ENCODE results near the gene VSIG10L. TPM values are rescaled to one million over a fixed set of nuclear protein-coding genes. Genes with fewer than 3 reads are reported as not detected.
A peak's percentile ranks its signal among the peaks of the same experiment; 100 is the strongest.

The VSIG10L gene
- total RNA-seq, 1 donor, result 0.43 TPM

GRCh38 chr19:51365211-51365964, 23.4 kb upstream of the VSIG10L start:
- peak overlapping the region; percentile 93 for H3K4me3 ChIP-seq (ENCODE audit: low read depth, low read length)
- TF ChIP-seq, protein P1, sequence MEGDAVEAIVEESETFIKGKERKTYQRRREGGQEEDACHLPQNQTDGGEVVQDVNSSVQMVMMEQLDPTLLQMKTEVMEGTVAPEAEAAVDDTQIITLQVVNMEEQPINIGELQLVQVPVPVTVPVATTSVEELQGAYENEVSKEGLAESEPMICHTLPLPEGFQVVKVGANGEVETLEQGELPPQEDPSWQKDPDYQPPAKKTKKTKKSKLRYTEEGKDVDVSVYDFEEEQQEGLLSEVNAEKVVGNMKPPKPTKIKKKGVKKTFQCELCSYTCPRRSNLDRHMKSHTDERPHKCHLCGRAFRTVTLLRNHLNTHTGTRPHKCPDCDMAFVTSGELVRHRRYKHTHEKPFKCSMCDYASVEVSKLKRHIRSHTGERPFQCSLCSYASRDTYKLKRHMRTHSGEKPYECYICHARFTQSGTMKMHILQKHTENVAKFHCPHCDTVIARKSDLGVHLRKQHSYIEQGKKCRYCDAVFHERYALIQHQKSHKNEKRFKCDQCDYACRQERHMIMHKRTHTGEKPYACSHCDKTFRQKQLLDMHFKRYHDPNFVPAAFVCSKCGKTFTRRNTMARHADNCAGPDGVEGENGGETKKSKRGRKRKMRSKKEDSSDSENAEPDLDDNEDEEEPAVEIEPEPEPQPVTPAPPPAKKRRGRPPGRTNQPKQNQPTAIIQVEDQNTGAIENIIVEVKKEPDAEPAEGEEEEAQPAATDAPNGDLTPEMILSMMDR (IDR thresholded peaks at IDR 0.05; ENCODE audit: insufficient read depth, low read depth, low read length), result peak; percentile 13
- DNase-seq (ENCODE audit: low read depth), result peak; percentile 32

DNA sequence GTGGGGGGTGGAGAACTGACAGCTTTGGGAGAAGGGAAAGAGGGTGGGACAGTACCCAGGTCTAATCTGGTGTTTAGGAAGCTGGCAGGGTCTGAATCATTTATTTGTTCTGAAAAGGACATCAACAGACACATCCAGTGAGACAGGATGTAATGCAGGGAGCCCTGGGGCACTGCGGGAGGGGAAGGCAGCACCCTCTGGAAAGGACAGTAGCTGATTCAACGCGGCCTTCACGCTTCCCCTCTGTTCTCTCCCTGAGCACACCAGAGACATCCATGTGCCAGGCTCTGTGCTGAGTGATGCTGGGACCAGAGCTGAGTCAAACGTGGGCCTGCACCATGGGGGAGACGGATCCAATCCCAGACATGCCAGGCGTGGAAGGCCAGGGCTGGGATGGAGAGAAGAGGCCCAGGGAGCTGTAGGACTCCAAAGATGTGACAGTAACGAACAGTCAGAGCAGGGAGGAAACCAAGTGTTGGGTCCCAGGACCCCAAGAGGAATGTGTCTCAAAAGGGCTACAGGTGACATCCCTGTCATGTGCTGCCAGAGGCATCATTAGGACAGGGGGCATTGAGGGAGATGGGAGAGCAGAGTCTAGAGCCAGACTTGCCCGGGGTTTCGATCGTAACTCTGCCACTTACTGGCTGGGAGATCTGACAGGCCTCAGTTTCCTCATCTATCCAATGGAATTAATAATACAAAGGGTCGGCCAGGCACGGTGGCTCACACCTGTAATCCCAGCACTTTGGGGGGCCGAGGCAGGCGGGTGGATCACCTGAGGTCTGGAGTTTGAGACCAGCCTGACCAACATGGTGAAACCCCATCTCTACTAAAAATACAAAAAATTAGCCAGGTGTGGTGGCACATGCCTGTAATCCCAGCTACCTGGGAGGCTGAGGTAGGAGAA, 22.5 kb upstream of the VSIG10L start:
- H3K4me3 ChIP-seq (ENCODE audit: low read depth, low read length), result no peak overlapping the region
- peak; percentile 12 for DNase-seq (ENCODE audit: low read depth)
- TF ChIP-seq, protein P1 (IDR thresholded peaks at IDR 0.05; ENCODE audit: insufficient read depth, low read depth, low read length), result no peak

DNA sequence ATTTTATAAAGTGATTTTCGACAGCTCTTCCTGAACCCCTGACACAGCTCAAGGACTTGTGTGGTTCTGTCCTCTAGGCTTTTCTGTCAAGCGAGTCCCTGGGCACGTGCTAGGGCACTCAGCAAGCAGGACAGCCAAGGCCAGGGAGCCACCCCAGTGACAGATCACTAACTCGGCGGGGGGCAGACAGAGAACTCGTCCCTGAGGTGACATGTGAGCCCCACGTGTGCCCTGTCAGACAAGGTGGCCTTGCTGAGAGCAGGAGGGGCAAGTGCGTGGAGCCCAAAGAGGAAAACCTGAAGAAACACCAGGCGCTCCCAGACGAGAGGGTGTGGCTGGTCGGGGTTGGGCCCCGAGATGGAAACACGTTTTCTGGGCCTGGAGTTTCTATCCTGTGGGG, 19.3 kb upstream of the VSIG10L start:
- DNase-seq (ENCODE audit: low read depth), result no peak
- TF ChIP-seq, protein P1 (IDR thresholded peaks at IDR 0.05; ENCODE audit: insufficient read depth, low read depth, low read length), result no peak
- H3K4me3 ChIP-seq (ENCODE audit: low read depth, low read length), result no peak overlapping the region

DNA sequence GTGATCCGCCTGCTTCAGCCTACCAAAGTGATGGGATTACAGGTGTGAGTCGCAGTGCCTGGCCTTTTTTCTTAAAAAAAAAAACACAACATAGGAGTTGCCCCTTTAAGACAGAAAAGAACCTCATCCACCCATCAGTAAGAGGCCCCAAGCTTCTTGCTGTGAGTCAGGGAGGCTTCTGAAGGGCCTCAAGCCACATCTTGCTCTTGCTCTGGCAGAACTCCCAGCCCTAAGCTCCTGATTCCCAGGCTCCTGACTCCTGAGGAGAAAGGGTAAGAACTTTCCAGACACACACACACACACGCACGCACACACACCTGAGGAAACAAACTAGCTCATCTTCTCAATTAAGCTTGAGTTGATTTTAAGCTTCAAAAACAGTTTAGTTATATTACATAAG, 17.4 kb upstream of the VSIG10L start:
- H3K4me3 ChIP-seq (ENCODE audit: low read depth, low read length), result no peak overlapping the region
- TF ChIP-seq, protein P1 (IDR thresholded peaks at IDR 0.05; ENCODE audit: insufficient read depth, low read depth, low read length), result no peak
- peak; percentile 93 for DNase-seq (ENCODE audit: low read depth)

GRCh38 chr19:51357952-51358351, 16.0 kb upstream of the VSIG10L start:
- no peak for DNase-seq (ENCODE audit: low read depth)

DNA sequence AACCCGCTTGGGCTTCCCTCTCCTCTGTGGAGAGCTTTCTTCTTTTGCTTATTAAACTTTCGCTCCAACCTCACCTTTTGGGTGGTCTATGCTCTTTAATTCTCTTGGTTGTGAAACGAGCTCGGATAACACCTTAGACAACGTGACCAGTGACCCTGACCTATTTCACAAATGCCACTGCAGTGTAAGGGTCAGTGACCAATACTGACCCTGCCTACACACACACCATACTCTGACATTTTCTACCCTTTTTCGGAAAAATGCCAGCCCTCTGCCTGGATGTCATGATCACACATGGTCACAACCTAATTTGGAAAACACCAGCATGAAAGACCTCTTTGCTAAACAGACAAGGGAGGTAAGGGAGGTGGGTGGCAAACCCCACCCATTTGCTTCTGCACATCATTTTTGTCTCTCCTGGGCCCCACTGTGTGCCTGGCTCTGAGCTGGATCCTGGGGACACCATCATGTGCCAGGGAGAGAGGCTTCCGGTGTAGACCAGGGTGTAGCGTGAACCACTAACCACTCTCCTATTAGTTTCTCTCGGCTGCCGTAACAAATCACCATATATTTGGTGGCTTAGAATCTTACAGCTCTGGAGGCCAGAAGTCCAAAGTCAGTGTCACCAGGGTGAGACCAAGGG, 14.3 kb upstream of the VSIG10L start:
- TF ChIP-seq, protein P1 (IDR thresholded peaks at IDR 0.05; ENCODE audit: insufficient read depth, low read depth, low read length), result no peak
- no peak for DNase-seq (ENCODE audit: low read depth)

More at GRCh38 chr19:51357952-51358351, 16.0 kb upstream of the VSIG10L start:
- H3K4me3 ChIP-seq (ENCODE audit: low read depth, low read length), result no peak overlapping the region
- TF ChIP-seq, protein P1 (IDR thresholded peaks at IDR 0.05; ENCODE audit: insufficient read depth, low read depth, low read length), result no peak

More for the DNA sequence above, 14.3 kb upstream of the VSIG10L start:
- no peak overlapping the region for H3K4me3 ChIP-seq (ENCODE audit: low read depth, low read length)
